Fibroblast of upper back skin (primary cell): ENCODE results near the gene METTL5.
"Not testable (repeated sequence)": the region's sequence is repeated elsewhere in the genome, so short reads cannot be mapped to it uniquely, and the experiment has no call there.

ENCODE experiments used
- DNase-seq: peaks from one replicate; pipeline ENCODE4 v3.0.0-alpha.2; 2013

The METTL5 gene

GRCh38 chr2:169824373-169825333 is at the start of gene METTL5:
METTL5 (minus strand) TSS chr2:169824905; CDS start chr2:169824597, 308 bp downstream.
- DNase-seq, result peak; percentile 72

- DNase-seq, result no peak
Measured at GRCh38 chr2:169871994-169872393, 47.3 kb upstream of the METTL5 start.

GRCh38 chr2:169871369-169871768 is 46.7 kb upstream of the METTL5 start:
- not testable (repeated sequence) for DNase-seq

GRCh38 chr2:169868951-169869350 is 44.2 kb upstream of the METTL5 start:
- DNase-seq, result no peak

- DNase-seq, result no peak
Measured at GRCh38 chr2:169867579-169867978, 42.9 kb upstream of the METTL5 start.

- not testable (repeated sequence) for DNase-seq
Measured at GRCh38 chr2:169866230-169866629, 41.5 kb upstream of the METTL5 start.

- no peak for DNase-seq
Measured at GRCh38 chr2:169865492-169865891, 40.8 kb upstream of the METTL5 start.

- DNase-seq, result peak; percentile 1
Measured at GRCh38 chr2:169862816-169863215, 38.1 kb upstream of the METTL5 start.

- DNase-seq, result no peak
Measured at GRCh38 chr2:169860149-169860548, 35.4 kb upstream of the METTL5 start.

GRCh38 chr2:169859423-169859822 is 34.7 kb upstream of the METTL5 start:
- no peak for DNase-seq

- not testable (repeated sequence) for DNase-seq
Measured at GRCh38 chr2:169855281-169856258, 30.9 kb upstream of the METTL5 start.

- DNase-seq, result no peak
Measured at GRCh38 chr2:169853041-169853668, 28.4 kb upstream of the METTL5 start.

GRCh38 chr2:169849710-169850109 is 25.0 kb upstream of the METTL5 start:
- no peak for DNase-seq

GRCh38 chr2:169848959-169849693 is 24.4 kb upstream of the METTL5 start:
- not testable (repeated sequence) for DNase-seq

GRCh38 chr2:169845016-169845415 is 20.3 kb upstream of the METTL5 start:
- DNase-seq, result no peak

GRCh38 chr2:169841625-169842024 is 16.9 kb upstream of the METTL5 start:
- DNase-seq, result not testable (repeated sequence)

- no peak for DNase-seq
Measured at GRCh38 chr2:169840747-169841142, 16.0 kb upstream of the METTL5 start.

- no peak for DNase-seq
Measured at GRCh38 chr2:169839954-169840746, 15.4 kb upstream of the METTL5 start.

GRCh38 chr2:169838743-169839489 is 14.2 kb upstream of the METTL5 start:
- no peak for DNase-seq

GRCh38 chr2:169834401-169834800 is 9.7 kb upstream of the METTL5 start:
- DNase-seq, result no peak
